ENCODE results near the gene CARMIL1. TPM values are rescaled to one million over a fixed set of nuclear protein-coding genes. Genes with fewer than 3 reads are reported as not detected.

CARMIL1 gene
- total RNA-seq, 3 donors from 2014 or later = 23.6 to 53.0 (median 33.5) TPM

DNA sequence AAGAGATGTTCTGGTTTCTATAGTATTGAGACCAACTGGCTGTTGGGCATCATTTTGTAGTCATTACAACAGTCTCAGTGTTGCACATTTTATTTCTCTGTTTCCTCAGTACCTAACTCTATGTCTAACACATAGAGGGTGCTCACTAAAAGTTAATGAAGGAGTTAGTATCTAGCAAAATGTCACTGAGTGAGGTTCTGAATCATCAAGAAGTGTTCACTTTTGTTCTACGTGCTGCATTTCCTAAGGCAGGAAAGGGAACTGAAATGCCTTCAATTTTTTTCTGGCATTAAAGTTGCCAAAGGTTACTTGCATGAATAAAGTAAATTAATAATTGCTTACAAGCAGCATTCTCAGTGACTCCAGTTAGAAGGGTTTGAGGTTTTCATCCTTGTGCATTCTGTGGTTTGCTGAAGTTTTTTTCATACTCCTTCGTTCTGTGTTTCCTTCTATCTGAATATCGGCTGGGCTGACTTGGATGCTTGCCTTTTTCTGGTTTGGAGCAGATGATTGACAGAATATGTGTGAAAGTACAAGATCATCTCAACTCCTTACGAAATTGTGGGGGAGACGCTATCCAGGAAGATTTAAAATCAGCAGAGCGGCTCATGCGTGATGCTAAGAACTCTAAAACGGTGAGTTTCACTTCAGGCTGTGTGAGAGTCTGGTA is 258.3 kb downstream of the CARMIL1 start:
- TF ChIP-seq POLR2A (IDR thresholded peaks at IDR 0.05) (no peak), CTCF (IDR thresholded peaks at IDR 0.05) (no peak), POLR2AphosphoS5 (IDR thresholded peaks at IDR 0.05) (no peak)
- Histone ChIP-seq H3K4me1 (no peaks in the 10 kb centered on the region), H3K36me3 (no peaks in the 10 kb centered on the region), H3K4me3 (no peak overlapping the region), H3K9me3 (no peaks in the 10 kb centered on the region), H3K27me3 (no peaks in the 10 kb centered on the region), H3K27ac (no peak overlapping the region)
- DNase-seq (ENCODE audit: low spot score in 2 of 2) = no peak
- intact Hi-C loops (cut with DNase I; ENCODE audit: low total_unique reads) = no loop called here

DNA sequence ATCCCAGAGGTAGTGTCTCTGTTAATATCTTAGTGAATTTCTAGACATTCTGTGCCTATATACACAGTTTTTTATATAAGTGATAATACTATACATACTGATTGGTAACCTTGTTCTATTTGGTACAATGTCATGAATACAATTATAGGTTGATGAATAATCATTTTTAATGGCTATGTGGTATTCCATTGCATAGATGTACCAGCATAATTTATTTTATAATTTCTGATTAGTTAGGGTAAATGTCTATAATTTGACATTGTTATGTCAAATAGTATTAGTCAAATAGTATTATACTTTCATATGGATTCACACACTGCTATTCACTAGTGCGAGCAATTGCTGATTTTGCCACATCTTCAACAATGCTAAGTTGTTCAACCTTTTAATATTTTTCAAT is 262.1 kb downstream of the CARMIL1 start:
- Histone ChIP-seq H3K4me1 (no peaks in the 10 kb centered on the region), H3K4me3 (no peak overlapping the region), H3K36me3 (no peaks in the 10 kb centered on the region), H3K27ac (no peak overlapping the region), H3K9me3 (no peaks in the 10 kb centered on the region), H3K27me3 (no peaks in the 10 kb centered on the region)
- intact Hi-C loops (cut with DNase I; ENCODE audit: low total_unique reads) = no loop called here
- DNase-seq (ENCODE audit: low spot score in 2 of 2) = no peak
- TF ChIP-seq POLR2A (IDR thresholded peaks at IDR 0.05) = no peak
- TF ChIP-seq CTCF (IDR thresholded peaks at IDR 0.05) = no peak
- TF ChIP-seq POLR2AphosphoS5 (IDR thresholded peaks at IDR 0.05) = no peak

DNA sequence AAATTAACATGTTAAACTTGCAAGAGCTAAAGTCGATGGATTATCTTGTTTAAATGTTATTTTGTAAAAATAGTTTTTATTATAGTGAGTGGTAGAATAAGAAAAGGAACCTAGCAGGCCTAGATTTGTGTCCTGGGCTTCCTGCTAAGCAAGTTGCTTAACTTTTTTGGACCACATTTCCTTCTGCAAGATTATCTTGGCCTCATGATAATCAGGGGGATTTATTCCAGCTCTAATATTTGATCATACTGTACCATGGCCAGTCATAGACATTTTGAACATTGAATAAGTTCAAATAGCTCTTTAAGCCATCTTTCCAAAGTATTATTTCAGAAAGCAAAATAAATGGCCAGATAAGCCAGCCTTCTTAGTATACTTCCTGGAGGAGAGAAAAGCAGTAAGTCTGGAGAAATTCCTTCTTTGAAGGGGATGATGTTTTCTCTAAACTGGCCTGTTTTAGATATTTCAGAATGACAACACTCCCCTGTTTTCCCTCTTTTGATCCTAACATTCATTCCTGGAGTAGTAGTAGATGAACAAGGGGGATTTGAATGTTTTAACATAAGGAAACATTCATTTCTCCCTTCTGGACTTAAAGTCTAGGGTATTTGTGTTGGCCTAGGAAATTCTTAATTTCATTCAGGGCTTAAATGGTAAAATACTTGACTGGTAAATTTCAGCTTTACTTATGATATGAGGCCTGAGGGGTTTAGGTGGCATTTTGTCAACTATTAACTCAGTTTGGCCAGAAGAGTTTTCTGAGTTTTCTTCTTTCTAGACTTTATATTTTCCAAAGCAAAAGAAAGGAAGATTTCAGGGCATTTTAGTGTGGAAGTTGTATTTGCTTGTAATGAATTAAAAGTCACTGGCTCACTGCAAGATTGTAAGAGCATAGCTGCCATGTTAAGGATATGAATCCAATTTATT is 264.1 kb downstream of the CARMIL1 start:
- no peak overlapping the region for H3K27ac ChIP-seq
- intact Hi-C loops (cut with DNase I; ENCODE audit: low total_unique reads) = no loop called here
- no peak for TF ChIP-seq CTCF (IDR thresholded peaks at IDR 0.05)
- no peak for TF ChIP-seq POLR2AphosphoS5 (IDR thresholded peaks at IDR 0.05)
- no peak for TF ChIP-seq POLR2A (IDR thresholded peaks at IDR 0.05)
- no peak for DNase-seq (ENCODE audit: low spot score in 2 of 2)
- H3K27me3 ChIP-seq = no peaks in the 10 kb centered on the region
- no peaks in the 10 kb centered on the region for H3K36me3 ChIP-seq
- H3K4me1 ChIP-seq = no peaks in the 10 kb centered on the region
- no peaks in the 10 kb centered on the region for H3K9me3 ChIP-seq
- no peak overlapping the region for H3K4me3 ChIP-seq

- no peaks in the 10 kb centered on the region for H3K36me3 ChIP-seq
- H3K4me3 ChIP-seq = no peak overlapping the region
- no peaks in the 10 kb centered on the region for H3K9me3 ChIP-seq
- H3K27me3 ChIP-seq = no peaks in the 10 kb centered on the region
- no peak overlapping the region for H3K27ac ChIP-seq
- H3K4me1 ChIP-seq = no peaks in the 10 kb centered on the region
- intact Hi-C loops (cut with DNase I; ENCODE audit: low total_unique reads) = no loop called here
- TF ChIP-seq CTCF (IDR thresholded peaks at IDR 0.05) (no peak), POLR2A (IDR thresholded peaks at IDR 0.05) (no peak), POLR2AphosphoS5 (IDR thresholded peaks at IDR 0.05) (no peak)
- DNase-seq (ENCODE audit: low spot score in 2 of 2) = no peak
Observed at GRCh38 chr6:25544833-25545232, 265.7 kb downstream of the CARMIL1 start.

- H3K36me3 ChIP-seq = no peaks in the 10 kb centered on the region
- no peak for TF ChIP-seq CTCF (IDR thresholded peaks at IDR 0.05)
- TF ChIP-seq POLR2A (IDR thresholded peaks at IDR 0.05) = no peak
- no peak for TF ChIP-seq POLR2AphosphoS5 (IDR thresholded peaks at IDR 0.05)
- no peak for DNase-seq (ENCODE audit: low spot score in 2 of 2)
- intact Hi-C loops (cut with DNase I; ENCODE audit: low total_unique reads) = no loop called here
- H3K27ac ChIP-seq = no peak overlapping the region
- H3K4me1 ChIP-seq = no peaks in the 10 kb centered on the region
- H3K27me3 ChIP-seq = no peaks in the 10 kb centered on the region
- H3K9me3 ChIP-seq = no peaks in the 10 kb centered on the region
- no peak overlapping the region for H3K4me3 ChIP-seq
Observed at GRCh38 chr6:25547797-25548196, 268.6 kb downstream of the CARMIL1 start.

Measured in breast epithelium (tissue), 4 donors.